ENCODE data around the gene B3GAT3.

B3GAT3 gene

DNA sequence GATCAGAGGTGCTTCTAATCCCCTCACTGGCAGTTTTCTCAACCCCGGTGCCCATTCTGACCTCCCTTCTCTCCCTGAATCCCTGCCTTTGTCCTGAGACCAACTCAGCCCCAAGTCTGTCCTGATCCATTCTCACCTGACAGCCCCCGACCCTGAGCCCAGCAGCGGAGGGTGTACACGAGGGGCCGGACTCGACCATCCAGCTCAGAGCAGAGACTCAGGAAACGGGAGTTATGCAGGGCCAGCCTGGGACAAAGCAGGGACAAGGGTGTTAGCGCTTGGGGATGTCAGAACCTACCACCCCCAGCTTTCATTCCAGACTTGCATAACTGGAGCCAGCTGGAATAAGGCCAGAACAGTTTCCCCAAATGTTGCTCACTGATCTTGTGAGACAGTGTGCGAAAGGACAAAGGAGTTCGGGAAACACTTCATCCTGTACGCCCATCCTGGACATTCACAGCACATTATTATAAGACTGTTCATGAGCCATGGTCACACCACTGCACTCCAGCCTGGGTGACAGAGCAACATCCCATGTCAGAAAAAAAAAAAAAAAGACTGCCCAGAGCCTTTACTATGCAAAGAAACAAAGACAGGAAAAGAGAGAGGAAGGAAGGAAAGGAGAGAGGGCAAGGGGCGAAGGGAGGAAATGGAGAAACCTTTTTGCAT lies 44.6 kb downstream of the B3GAT3 start:
- no peak overlapping the region for H3K4me3 ChIP-seq (ENCODE audit: control insufficient read depth, low read depth, low read length)
- peak; percentile 80 for DNase-seq (ENCODE audit: low read depth)
- TF ChIP-seq CTCF (conservative IDR thresholded peaks at IDR 0.05; ENCODE audit: control insufficient read depth, insufficient read depth, low read depth, low read length) = no peak

- peak overlapping the region; percentile 74 for H3K4me3 ChIP-seq (ENCODE audit: control insufficient read depth, low read depth, low read length)
- TF ChIP-seq CTCF (conservative IDR thresholded peaks at IDR 0.05; ENCODE audit: control insufficient read depth, insufficient read depth, low read depth, low read length) = no peak
- no peak for DNase-seq (ENCODE audit: low read depth)
Measured at GRCh38 chr11:62575837-62576236, 45.9 kb downstream of the B3GAT3 start.

DNA sequence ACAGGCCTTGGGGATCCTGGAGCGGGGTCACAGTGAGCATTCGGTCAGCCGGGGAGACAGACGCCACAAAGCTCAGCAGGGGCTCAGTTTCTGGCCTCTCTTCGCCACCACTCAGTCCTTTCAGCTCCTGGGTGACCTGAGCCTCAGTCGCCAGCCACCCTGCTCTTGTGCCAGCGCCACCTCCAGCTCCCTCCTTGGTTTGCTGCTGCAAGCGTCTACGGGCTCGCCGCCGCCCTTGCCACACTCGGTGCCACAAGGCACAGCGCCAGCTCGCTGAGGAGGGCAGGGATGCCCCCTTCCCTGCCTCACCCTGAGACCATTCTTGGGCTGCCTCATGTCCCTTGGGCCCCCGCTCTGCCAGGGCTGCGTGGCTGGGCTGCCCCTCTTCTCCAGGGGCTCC lies 46.6 kb downstream of the B3GAT3 start:
- DNase-seq (ENCODE audit: low read depth) = no peak
- TF ChIP-seq CTCF (conservative IDR thresholded peaks at IDR 0.05; ENCODE audit: control insufficient read depth, insufficient read depth, low read depth, low read length) = no peak
- H3K4me3 ChIP-seq (ENCODE audit: control insufficient read depth, low read depth, low read length) = peak overlapping the region; percentile 74

DNA sequence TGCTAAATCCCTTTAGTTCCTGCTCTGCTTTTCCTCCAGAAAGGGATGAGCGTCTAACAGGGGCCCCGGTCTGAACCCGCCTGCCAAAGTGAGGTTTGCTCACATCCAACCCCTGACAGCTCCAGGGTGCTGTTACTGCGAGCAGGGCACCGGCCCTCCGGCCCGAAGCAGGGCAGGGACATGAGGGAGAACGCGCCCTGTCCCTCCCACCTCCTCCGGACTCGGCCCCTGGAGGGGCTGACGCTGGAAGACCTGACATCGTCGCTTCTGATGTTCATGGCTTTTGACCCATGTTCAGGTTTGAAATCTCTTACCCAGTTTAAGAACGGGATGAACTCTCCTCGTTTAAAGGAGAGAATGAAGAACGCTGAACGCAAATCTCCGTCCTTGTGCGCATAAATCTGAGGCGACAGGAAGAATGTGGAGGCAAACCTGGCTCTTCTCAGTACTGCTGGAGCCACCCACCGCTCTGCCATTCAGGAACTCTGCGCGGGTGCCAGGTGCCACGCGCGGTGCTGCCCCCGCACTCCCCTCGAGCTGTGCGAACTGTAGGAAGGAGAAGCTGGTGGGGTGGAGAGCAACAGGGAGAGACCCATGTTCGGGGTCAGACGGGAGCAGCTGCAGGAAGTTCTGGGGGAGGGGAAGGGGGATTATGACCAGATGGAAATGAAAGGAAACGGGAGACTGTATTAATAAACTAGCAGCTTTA lies 47.3 kb downstream of the B3GAT3 start:
- DNase-seq (ENCODE audit: low read depth) = no peak
- peak overlapping the region; percentile 74 for H3K4me3 ChIP-seq (ENCODE audit: control insufficient read depth, low read depth, low read length)
- no peak for TF ChIP-seq CTCF (conservative IDR thresholded peaks at IDR 0.05; ENCODE audit: control insufficient read depth, insufficient read depth, low read depth, low read length)

DNA sequence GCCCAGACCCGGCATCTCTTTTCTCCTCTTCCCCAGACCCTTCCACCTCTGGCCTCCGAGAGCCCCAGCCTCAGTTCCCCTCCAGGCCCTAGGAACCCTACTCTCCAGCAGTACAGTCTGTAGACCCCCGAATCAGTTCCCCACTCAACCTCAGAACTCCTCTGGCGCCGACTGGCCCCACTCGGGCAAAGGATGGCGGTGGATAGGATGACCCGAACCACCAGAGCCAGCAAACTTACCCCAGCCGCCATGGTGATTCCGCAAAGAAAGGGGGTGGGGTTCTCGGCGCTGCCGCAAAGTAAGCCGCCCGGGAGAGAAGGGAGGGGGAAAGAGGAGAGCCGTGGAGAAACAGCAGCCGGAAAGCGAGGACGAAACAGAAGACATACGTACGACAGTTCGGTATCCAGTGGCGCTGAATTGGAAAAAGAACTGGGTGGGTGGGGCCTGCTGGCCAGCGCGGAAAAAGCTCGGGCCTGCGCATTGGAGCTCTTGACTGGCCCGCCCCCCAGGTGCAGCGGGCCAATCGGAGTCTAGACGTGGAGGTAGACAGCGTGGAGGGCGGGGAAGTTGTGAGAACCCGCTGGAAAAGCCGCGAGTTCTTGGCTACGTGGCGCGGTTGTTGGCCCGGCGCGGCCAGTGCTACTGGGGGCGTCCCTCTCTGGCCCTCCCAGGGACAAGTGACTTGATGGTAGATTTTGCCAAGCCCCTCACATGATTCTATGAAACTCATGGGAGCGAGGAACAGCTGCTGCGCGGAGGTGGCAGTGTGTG lies 48.0 kb downstream of the B3GAT3 start, which contains the start of gene EEF1G:
Gene EEF1G, minus strand, starts transcription at position 300 of the 771 bp plus-strand sequence. Its CDS starts 49 bp downstream, at position 251.
- H3K4me3 ChIP-seq (ENCODE audit: control insufficient read depth, low read depth, low read length) = peak within 1 kb of the TSS; percentile 84
- DNase-seq (ENCODE audit: low read depth) = peak; percentile 100
- TF ChIP-seq CTCF (conservative IDR thresholded peaks at IDR 0.05; ENCODE audit: control insufficient read depth, insufficient read depth, low read depth, low read length) = no peak

GRCh38 chr11:62573006-62573591 lies 48.7 kb downstream of the B3GAT3 start:
- DNase-seq (ENCODE audit: low read depth) = no peak
- H3K4me3 ChIP-seq (ENCODE audit: control insufficient read depth, low read depth, low read length) = peak overlapping the region; percentile 84
- no peak for TF ChIP-seq CTCF (conservative IDR thresholded peaks at IDR 0.05; ENCODE audit: control insufficient read depth, insufficient read depth, low read depth, low read length)
